ENCODE data around the gene RPP30.

Gene RPP30

GRCh38 chr10:90871766-90872647, at the start of gene RPP30:
Gene RPP30 (plus strand): TSS chr10:90871974. CDS start chr10:90871987, 13 bp downstream.
- H3K27ac ChIP-seq = peak within 1 kb of the TSS; percentile 75
- TF ChIP-seq CTCF (conservative IDR thresholded peaks at IDR 0.05) = no peak

- TF ChIP-seq CTCF (conservative IDR thresholded peaks at IDR 0.05) = no peak
- no peak overlapping the region for H3K27ac ChIP-seq
Measured at GRCh38 chr10:90822508-90822907, 49.3 kb upstream of the RPP30 start.

GRCh38 chr10:90832111-90832510, 39.7 kb upstream of the RPP30 start:
- TF ChIP-seq CTCF (conservative IDR thresholded peaks at IDR 0.05) = no peak
- H3K27ac ChIP-seq = no peak overlapping the region

- no peak overlapping the region for H3K27ac ChIP-seq
- TF ChIP-seq CTCF (conservative IDR thresholded peaks at IDR 0.05) = no peak
Measured at GRCh38 chr10:90834326-90834725, 37.4 kb upstream of the RPP30 start.

GRCh38 chr10:90837486-90837885, 34.3 kb upstream of the RPP30 start:
- TF ChIP-seq CTCF (conservative IDR thresholded peaks at IDR 0.05) = no peak

GRCh38 chr10:90842725-90843124, 29.0 kb upstream of the RPP30 start:
- no peak for TF ChIP-seq CTCF (conservative IDR thresholded peaks at IDR 0.05)
- H3K27ac ChIP-seq = no peak overlapping the region

More at GRCh38 chr10:90837486-90837885, 34.3 kb upstream of the RPP30 start:
- H3K27ac ChIP-seq = no peak overlapping the region

GRCh38 chr10:90845726-90846125, 26.0 kb upstream of the RPP30 start:
- no peak overlapping the region for H3K27ac ChIP-seq
- no peak for TF ChIP-seq CTCF (conservative IDR thresholded peaks at IDR 0.05)

Data from VCaP (cell line).